Fibroblast of mammary gland (primary cell): ENCODE results near the gene CYP2W1.

Experiments used
- DNase-seq: peaks from one replicate; pipeline ENCODE4 v3.0.0-alpha.2; 2010; ENCODE audit warnings: low read depth
- H3K4me3 ChIP-seq: 2 replicates; pipeline ENCODE4 v1.5.1; 2011; ENCODE audit warnings: low read depth, mild to moderate bottlenecking, low read length, moderate library complexity; ENCODE audit not compliant: control insufficient read depth
- TF ChIP-seq, protein P1 (sequence below): conservative IDR thresholded peaks from 2 replicates; pipeline ENCODE4 v1.5.1; 2011; ENCODE audit warnings: low read depth, low read length, inconsistent platforms; ENCODE audit not compliant: control insufficient read depth, insufficient read depth

Gene CYP2W1

DNA sequence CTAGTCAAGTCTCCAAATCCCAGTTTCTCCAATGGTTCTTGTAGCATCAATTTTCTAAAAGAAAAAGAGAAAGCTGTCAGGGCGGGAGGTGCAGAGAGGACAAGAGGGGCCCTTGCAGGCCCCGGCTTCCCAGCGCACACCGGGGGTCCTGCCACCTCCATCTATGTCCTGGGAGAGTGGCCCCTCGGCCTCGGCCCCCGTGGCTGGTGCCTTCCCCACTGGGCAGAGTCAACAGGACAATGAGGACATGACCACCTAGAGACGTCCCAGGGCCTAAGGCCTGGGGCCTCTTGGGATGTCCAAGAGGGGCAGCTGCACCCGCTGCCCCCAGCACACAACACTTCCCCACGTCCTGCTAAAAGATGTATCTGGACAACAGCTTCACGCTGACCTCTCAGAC lies 13.6 kb upstream of the CYP2W1 start:
- TF ChIP-seq, protein P1, sequence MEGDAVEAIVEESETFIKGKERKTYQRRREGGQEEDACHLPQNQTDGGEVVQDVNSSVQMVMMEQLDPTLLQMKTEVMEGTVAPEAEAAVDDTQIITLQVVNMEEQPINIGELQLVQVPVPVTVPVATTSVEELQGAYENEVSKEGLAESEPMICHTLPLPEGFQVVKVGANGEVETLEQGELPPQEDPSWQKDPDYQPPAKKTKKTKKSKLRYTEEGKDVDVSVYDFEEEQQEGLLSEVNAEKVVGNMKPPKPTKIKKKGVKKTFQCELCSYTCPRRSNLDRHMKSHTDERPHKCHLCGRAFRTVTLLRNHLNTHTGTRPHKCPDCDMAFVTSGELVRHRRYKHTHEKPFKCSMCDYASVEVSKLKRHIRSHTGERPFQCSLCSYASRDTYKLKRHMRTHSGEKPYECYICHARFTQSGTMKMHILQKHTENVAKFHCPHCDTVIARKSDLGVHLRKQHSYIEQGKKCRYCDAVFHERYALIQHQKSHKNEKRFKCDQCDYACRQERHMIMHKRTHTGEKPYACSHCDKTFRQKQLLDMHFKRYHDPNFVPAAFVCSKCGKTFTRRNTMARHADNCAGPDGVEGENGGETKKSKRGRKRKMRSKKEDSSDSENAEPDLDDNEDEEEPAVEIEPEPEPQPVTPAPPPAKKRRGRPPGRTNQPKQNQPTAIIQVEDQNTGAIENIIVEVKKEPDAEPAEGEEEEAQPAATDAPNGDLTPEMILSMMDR, result no peak
- H3K4me3 ChIP-seq, result no peak overlapping the region
- no peak for DNase-seq

DNA sequence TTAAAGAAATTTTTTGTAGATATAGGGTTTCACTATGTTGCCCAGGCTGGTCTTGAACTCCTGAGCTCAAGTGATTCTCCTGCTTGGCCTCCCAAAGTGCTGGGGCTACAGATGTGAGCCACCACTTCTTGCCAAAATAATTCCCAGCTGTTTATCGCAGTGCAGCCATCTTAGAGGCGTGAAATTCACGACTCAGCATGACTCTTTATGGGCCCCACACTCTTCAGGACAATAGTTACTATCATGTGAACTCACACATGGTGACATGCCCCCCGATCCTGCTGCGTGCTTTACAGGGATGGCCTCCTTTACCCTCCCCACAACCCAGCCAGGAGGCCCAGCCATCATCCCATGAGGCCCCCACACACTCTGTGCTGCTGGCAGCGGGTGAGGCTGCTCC lies 12.2 kb upstream of the CYP2W1 start:
- TF ChIP-seq, protein P1, result no peak
- no peak for DNase-seq
- no peak overlapping the region for H3K4me3 ChIP-seq

DNA sequence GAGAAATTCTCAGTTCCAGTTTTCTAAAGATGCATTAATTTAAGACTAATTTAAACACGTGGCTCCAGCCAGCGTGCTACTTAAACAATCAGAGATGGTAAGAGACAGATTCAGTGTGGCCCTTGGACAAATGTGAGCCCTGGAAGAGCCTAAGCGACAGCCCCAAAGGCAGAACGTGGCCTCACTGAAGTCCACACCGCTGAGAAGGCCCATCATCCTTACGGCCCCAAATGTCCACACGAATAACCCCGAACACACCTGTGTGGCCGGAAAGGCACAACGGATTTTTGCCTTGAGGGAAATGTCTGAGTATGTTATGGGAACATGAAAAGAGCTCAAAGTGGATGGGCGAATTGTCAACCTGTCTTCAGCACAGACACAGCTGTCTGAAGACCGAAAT lies 10.9 kb upstream of the CYP2W1 start:
- TF ChIP-seq, protein P1, result no peak
- no peak overlapping the region for H3K4me3 ChIP-seq
- no peak for DNase-seq

DNA sequence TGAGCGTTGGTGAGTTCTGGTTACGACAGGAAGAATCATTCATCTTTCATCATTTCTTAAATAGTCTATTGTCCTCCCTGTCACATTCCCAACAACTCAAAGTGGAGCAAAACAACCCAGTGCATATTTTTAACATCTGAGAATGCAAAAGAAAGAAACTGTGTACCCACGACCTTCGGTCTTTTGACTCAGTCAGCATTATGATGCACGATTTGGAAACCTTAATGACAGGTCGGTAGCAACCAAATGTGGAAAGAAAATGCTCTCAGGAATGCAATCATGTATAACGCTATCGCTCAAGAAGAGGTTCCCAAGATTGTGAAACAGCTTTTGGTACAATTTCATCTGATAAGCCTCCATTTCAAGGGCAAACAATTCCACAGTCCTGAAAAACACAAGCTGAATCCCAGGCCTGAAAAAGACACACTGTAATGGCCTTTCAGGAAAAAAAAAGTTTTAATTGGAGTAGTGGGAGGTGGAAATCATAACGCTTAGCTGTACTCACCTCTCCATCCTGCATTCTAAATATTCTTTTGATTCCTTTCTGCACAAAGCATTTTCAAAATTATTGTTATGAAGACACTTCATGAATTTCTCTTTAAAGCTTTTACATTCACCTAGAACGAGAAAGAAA lies 10.2 kb upstream of the CYP2W1 start:
- TF ChIP-seq, protein P1, result no peak
- no peak overlapping the region for H3K4me3 ChIP-seq
- no peak for DNase-seq

DNA sequence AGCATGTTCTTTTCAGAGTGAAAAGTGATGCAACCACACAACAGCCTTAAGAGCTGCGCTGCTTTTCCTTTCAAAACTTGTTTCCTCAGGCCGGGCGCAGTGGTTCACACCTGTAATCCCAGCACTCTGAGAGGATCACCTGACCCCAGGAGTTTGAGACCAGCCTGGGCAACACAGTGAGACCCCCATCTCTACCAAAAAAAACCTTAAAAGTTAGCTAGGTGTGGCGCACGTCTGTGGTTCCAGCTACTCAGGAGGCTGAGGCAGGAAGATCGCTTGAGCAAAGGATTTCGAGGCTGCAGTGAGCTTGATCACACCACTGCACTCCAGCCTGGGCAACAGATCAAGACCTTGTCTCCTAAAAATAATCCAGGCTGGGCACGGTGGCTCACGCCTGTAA lies 9.7 kb upstream of the CYP2W1 start:
- TF ChIP-seq, protein P1, result no peak
- H3K4me3 ChIP-seq, result no peak overlapping the region
- DNase-seq, result no peak

DNA sequence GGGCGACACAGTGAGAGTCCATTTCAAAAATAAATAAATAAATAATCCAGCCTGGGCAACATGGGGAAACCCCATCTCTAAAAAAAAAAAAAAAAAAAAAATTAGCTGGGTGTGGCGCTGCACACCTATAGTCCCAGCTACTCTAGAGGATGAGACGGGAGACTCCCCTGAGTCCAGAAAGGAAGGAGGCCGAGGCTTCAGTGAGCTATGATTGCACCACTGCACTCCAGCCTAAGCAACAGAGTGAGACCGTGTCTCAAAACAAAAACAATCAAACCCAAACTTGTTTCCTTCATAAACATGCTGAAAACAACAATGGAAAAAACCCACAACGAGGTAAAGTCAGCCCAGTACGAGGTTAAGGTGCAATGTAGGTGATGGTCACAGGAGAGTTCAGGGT lies 8.8 kb upstream of the CYP2W1 start:
- TF ChIP-seq, protein P1, result no peak
- H3K4me3 ChIP-seq, result peak overlapping the region; percentile 89
- DNase-seq, result peak; percentile 20
